Measurements from ENCODE around the gene GATA5.

DNA sequence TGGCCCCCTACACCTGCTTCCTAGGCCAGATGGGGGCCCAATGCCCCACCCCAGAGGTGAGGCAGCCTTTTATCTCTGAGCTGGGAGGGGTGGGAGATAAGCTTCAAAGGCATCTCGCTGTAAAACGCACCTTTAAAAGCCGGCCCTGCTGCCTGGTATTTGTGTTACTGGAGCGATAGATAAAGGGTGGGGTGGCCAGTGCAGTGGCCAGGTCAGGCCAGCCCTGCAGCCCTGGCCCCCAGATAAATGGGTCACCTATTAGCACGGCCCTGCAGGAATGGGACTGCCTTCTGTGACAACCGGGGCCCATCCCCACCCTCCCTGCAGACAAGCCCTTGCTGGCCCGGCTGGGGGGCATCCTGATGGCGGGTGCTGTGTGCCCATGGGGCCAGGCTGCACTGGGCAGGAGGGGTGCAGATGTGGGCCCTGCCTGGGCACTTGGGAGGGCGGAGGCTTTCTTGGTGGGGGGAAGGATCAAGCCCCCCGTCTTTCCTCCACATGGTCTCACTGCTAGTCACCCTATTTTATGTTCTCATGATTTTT is 45.4 kb downstream of the GATA5 start:
- TF ChIP-seq, protein P1, sequence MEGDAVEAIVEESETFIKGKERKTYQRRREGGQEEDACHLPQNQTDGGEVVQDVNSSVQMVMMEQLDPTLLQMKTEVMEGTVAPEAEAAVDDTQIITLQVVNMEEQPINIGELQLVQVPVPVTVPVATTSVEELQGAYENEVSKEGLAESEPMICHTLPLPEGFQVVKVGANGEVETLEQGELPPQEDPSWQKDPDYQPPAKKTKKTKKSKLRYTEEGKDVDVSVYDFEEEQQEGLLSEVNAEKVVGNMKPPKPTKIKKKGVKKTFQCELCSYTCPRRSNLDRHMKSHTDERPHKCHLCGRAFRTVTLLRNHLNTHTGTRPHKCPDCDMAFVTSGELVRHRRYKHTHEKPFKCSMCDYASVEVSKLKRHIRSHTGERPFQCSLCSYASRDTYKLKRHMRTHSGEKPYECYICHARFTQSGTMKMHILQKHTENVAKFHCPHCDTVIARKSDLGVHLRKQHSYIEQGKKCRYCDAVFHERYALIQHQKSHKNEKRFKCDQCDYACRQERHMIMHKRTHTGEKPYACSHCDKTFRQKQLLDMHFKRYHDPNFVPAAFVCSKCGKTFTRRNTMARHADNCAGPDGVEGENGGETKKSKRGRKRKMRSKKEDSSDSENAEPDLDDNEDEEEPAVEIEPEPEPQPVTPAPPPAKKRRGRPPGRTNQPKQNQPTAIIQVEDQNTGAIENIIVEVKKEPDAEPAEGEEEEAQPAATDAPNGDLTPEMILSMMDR (IDR thresholded peaks at IDR 0.05; ENCODE audit: insufficient read depth, low read depth, low read length) = no peak
- TF ChIP-seq EZH2 (IDR thresholded peaks at IDR 0.05; ENCODE audit: insufficient read depth, low read length) = no peak
